ENCODE results near the gene HNF4A. TPM values are rescaled to one million over a fixed set of nuclear protein-coding genes. Genes with fewer than 3 reads are reported as not detected.
"Not testable (repeated sequence)": the region's sequence is repeated elsewhere in the genome, so short reads cannot be mapped to it uniquely, and the experiment has no call there.

Gene HNF4A
- total RNA-seq, 4 donors from 2014 or later: under 0.01 to 0.26 TPM; not detected in 2

DNA sequence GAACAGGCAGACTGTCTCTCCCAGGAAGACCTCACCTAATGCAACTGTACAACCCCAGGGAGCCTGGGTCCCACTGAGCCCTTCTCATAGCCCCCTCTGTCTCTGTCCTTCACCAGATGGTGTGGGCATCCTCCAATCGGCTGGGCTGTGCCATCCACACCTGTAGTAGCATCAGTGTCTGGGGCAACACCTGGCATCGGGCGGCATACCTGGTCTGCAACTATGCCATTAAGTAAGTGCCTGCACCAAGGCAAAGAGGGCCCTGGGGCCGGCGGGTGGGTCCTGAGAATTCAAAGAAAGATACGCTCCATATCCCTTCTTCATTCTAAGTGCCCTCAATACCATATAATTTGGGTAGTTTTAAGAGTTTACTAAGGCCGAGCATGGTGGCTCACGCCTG, 10.4 kb upstream of the HNF4A start:
- Histone ChIP-seq H3K4me1 (no peaks in the 10 kb centered on the region), H3K9me3 (no peaks in the 10 kb centered on the region), H3K27ac (no peak overlapping the region), H3K4me3 (no peak overlapping the region), H3K36me3 (no peaks in the 10 kb centered on the region), H3K27me3 (no peaks in the 10 kb centered on the region)
- intact Hi-C loops (cut with DNase I; ENCODE audit: low total_unique reads): no loop called here
- no peak for DNase-seq
- TF ChIP-seq POLR2A (IDR thresholded peaks at IDR 0.05): no peak

- H3K27me3 ChIP-seq; H3K9me3 ChIP-seq; H3K27ac ChIP-seq; H3K4me1 ChIP-seq; intact Hi-C loops (cut with DNase I; ENCODE audit: low total_unique reads); DNase-seq; H3K36me3 ChIP-seq; H3K4me3 ChIP-seq: not testable (repeated sequence)
These were observed 9.6 kb upstream of the HNF4A start for GRCh38 chr20:44345941-44346340.

GRCh38 chr20:44348168-44348659, 7.3 kb upstream of the HNF4A start:
- Histone ChIP-seq H3K27me3 (no peaks in the 10 kb centered on the region), H3K4me1 (no peaks in the 10 kb centered on the region), H3K9me3 (no peaks in the 10 kb centered on the region), H3K27ac (no peak overlapping the region), H3K36me3 (no peaks in the 10 kb centered on the region), H3K4me3 (no peak overlapping the region)
- intact Hi-C loops (cut with DNase I; ENCODE audit: low total_unique reads): no loop called here
- TF ChIP-seq POLR2A (IDR thresholded peaks at IDR 0.05): no peak
- TF ChIP-seq, protein P1, sequence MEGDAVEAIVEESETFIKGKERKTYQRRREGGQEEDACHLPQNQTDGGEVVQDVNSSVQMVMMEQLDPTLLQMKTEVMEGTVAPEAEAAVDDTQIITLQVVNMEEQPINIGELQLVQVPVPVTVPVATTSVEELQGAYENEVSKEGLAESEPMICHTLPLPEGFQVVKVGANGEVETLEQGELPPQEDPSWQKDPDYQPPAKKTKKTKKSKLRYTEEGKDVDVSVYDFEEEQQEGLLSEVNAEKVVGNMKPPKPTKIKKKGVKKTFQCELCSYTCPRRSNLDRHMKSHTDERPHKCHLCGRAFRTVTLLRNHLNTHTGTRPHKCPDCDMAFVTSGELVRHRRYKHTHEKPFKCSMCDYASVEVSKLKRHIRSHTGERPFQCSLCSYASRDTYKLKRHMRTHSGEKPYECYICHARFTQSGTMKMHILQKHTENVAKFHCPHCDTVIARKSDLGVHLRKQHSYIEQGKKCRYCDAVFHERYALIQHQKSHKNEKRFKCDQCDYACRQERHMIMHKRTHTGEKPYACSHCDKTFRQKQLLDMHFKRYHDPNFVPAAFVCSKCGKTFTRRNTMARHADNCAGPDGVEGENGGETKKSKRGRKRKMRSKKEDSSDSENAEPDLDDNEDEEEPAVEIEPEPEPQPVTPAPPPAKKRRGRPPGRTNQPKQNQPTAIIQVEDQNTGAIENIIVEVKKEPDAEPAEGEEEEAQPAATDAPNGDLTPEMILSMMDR (IDR thresholded peaks at IDR 0.05): no peak
- no peak for DNase-seq

DNA sequence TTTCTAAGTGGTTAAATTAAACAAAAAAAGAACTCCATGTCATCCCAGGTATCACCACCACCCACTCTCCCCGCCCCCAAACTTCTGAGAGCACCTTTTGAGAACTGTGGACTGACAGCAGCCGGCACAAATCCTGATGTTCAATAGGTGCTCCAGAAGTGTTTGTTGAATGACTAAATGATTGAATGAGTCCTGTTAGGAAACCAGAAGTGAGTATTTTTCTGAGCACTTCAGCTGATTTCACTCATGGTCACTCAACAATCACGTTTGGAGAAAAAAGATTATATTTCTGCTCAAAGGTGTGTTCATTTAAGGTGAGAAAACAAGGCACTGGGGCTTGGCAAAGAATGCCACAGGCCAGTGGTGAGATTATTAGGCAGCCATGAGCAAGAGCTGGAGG, 6.2 kb upstream of the HNF4A start:
- no peaks in the 10 kb centered on the region for H3K36me3 ChIP-seq
- H3K4me3 ChIP-seq: no peak overlapping the region
- no peaks in the 10 kb centered on the region for H3K4me1 ChIP-seq
- TF ChIP-seq, protein P1 (IDR thresholded peaks at IDR 0.05): no peak
- TF ChIP-seq POLR2A (IDR thresholded peaks at IDR 0.05): no peak
- H3K27ac ChIP-seq: no peak overlapping the region
- no peaks in the 10 kb centered on the region for H3K27me3 ChIP-seq
- no peak for DNase-seq
- intact Hi-C loops (cut with DNase I; ENCODE audit: low total_unique reads): no loop called here
- H3K9me3 ChIP-seq: no peaks in the 10 kb centered on the region

- intact Hi-C loops (cut with DNase I; ENCODE audit: low total_unique reads): no loop called here
- no peaks in the 10 kb centered on the region for H3K36me3 ChIP-seq
These were observed 4.9 kb upstream of the HNF4A start for GRCh38 chr20:44350567-44350966.

DNA sequence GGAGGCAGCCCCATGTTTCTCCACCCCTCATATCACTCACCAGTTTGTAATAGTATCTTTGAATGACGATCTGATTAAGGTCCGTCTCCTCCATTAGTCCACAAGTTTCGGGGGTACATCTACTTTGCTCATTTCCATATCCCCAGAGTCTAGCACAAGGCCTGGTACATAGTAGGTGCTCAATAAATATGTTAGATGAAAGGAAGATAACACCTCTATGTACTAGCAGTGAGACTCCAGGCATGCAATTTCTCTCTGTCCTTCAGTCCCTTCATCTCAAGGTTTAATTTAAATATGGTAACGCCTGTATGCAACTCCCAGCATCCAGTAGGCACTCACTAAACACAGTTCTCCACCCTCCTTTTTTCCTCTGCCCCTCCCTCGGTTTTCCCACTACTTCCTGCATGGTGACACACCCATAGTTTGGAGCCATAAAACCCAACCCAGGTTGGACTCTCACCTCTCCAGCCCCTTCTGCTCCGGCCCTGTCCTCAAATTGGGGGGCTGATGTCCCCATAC, 461 bp upstream of the HNF4A start:
- Histone ChIP-seq H3K4me1 (no peaks in the 10 kb centered on the region), H3K4me3 (no peak overlapping the region), H3K9me3 (no peaks in the 10 kb centered on the region), H3K27ac (no peak overlapping the region), H3K36me3 (no peaks in the 10 kb centered on the region), H3K27me3 (no peaks in the 10 kb centered on the region)
- DNase-seq: no peak
- TF ChIP-seq POLR2A (IDR thresholded peaks at IDR 0.05): no peak
- TF ChIP-seq, protein P1 (IDR thresholded peaks at IDR 0.05): no peak
- intact Hi-C loops (cut with DNase I; ENCODE audit: low total_unique reads): no loop called here

More at GRCh38 chr20:44350567-44350966, 4.9 kb upstream of the HNF4A start:
- H3K4me1 ChIP-seq: no peaks in the 10 kb centered on the region
- H3K27me3 ChIP-seq: no peaks in the 10 kb centered on the region
- DNase-seq: no peak
- H3K27ac ChIP-seq: no peak overlapping the region
- TF ChIP-seq, protein P1 (IDR thresholded peaks at IDR 0.05): no peak
- TF ChIP-seq POLR2A (IDR thresholded peaks at IDR 0.05): no peak
- H3K4me3 ChIP-seq: no peak overlapping the region
- no peaks in the 10 kb centered on the region for H3K9me3 ChIP-seq

All from uterus (tissue), 4 donors.